Measurements from ENCODE around the gene LCLAT1.
"Not testable (repeated sequence)": the region's sequence is repeated elsewhere in the genome, so short reads cannot be mapped to it uniquely, and the experiment has no call there.

The LCLAT1 gene

DNA sequence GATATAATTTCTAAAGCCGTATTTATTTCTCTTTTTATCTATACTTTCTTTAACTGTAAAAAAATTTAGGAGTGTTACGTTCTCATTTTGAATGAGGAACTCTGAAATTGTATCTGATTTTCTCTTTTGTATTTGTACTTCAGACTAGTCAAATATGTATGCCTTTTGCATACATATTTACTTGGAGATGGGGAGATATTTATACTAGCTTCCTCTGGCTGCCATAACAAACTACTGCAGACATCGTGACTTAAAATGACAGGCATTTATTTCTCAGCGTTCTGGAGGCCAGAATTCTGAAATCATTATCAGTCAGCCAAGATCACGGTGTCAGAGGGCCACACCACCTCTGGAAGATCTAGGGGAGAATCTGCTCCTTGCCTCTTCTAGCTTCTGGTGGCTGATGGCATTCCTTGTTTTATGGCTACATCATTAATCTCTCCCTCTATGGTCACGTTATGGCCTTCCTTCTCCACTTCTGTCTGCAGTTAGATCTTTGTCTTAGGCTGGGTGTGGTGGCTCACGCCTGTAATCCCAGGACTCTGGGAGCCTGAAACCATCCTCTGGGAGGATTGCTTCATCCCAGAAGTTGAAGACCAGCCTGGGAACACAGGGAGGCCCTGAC lies 8.2 kb downstream of the LCLAT1 start:
- no peak for DNase-seq

- DNase-seq: no peak
Observed at GRCh38 chr2:30456106-30456505, 9.1 kb downstream of the LCLAT1 start.

GRCh38 chr2:30456579-30456978 lies 9.5 kb downstream of the LCLAT1 start:
- DNase-seq: no peak

GRCh38 chr2:30457296-30457695 lies 10.2 kb downstream of the LCLAT1 start:
- no peak for DNase-seq

DNA sequence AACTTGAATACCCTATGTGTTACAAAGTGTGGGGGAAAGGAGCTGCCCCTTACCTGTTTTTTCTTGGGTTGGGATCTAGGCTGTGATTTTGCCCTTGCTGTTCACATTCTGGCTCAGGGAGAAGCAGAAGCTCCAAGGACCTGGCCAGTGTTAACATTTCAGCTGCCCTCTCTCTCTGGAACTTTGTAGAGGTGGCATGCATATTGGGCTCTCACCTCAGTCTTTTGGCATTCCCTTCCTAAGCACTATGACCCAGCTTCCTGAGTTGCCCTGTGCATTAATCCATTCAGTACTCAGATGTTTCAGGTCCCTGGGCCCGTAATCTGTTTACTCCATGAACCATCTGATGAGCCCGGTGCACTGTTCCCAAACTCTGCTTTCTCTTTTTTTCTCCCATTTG lies 12.1 kb downstream of the LCLAT1 start:
- no peak for DNase-seq

DNA sequence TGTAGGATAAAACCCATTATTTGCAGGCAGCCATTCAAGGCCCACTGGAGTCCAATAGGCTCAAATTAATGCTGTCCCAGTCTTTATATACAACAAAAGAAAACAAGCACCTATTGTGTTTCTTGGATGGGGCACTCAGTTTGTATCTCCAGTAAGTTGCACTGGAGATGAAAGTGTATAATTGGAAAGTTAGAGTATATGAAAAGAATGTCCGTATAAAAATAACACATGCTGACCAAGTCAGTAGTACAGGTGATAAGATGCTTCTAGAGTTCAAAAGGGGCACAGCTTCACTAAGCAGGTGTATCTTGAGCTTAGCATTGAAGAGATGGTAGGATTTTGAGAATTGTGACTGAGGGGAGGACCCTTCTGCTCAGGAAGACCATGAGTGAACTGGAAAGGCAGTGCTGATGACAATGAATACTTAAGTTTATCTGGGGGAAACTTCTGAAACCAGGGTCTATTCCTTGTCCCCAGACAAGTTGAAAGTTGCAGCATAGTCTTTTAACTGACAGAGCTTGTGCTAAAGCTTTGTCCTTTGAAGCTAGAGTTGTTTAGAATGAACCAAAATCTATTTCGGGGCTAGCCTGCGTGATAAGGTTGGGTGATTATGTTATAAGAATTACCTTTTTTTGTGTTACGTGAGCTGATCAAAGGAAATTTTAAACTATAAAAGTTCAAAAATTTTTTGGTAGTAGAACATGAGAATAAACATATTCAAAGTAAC lies 15.2 kb downstream of the LCLAT1 start:
- no peak for DNase-seq

DNA sequence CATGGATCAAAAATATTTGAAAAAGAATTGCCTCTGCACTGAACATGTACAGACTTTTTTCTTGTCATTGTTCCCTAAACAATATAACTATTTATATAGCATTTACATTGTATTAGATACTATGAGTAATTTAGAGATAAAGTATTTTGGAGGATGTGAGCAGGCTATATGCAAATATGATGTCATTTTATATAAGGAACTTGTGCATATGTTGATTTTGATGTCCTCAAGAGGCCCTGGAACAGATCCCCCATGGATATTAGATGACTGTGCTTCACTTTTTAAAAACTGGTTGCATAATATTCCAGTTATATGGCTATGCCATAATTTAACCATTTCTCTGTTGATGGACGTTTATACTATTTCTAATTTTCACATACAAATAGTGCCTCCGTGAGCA lies 16.5 kb downstream of the LCLAT1 start:
- no peak for DNase-seq

DNA sequence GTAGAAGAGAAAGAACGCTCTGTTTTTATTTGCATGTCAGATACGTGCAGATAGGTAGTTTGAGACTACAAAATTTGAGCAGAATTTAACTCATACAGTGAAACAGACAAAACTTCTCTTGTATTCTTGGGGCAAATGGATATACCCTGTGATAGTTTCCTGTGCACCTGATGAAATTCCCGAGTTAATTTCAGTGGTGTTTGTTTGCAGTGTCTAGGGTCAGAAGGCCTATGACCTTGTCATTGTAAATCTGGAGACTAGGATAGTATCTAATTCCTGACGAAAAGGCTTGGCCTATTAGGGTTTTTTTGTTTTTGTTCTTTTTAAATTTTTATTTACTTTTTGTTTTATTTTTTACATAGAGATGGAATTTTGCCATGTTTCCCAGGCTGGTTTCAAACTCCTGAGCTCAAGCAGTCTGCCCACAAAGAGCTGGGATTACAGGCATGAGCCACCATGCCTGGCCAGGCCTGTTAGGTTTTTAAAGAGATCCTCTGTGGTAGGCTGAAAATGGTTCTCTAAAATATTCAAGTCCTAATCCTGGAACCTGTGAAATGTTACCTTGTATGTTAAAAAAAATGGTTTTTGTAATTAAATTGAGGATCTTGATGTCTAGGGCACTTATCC lies 17.6 kb downstream of the LCLAT1 start:
- no peak for DNase-seq

GRCh38 chr2:30465171-30465545 lies 18.1 kb downstream of the LCLAT1 start:
- DNase-seq: no peak

GRCh38 chr2:30466216-30466615 lies 19.2 kb downstream of the LCLAT1 start:
- DNase-seq: no peak

DNA sequence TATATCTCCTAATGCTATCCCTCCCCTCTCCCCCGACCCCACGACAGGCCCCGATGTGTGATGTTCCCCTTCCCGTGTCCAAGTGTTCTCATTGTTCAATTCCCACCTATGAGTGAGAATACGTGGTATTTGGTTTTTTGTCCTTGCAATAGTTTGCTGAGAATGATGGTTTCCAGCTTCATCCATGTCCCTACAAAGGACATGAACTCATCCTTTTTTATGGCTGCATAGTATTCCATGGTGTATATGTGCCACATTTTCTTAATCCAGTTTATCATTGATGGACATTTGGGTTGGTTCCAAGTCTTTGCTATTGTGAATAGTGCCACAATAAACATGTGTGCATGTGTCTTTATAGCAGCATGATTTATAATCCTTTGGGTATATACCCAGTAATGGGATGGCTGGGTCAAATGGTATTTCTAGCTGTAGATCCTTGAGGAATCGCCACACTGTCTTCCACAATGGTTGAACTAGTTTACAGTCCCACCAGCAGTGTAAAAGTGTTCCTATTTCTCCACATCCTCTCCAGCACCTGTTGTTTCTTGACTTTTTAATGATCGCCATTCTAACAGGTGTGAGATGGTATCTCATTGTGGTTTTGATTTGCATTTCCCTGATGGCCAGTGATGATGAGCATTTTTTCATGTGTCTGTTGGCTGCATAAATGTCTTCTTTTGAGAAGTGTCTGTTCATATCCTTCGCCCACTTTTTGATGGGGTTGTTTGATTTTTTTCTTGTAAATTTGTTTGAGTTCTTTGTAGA lies 20.2 kb downstream of the LCLAT1 start:
- not testable (repeated sequence) for DNase-seq

DNA sequence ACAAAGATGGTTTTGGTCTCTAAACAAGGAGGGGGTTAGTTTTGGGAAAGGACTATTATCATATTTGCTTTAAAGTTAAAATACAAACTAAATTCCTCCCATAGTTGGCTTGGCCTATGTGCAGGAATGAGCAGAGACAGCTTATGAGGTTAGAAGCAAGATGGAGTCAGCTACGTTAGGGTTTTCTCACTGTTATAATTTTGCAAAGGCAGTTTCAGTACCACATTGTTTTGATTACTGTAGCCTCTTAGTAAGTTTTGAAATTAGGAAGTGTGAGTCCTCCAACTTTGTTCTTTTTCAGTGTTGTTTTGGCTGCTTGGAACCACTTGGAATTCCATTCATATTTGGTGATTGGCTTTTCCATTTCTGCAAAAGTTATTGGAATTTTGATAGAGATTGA lies 23.4 kb downstream of the LCLAT1 start:
- DNase-seq: no peak

- DNase-seq: no peak
Observed at GRCh38 chr2:30472326-30472725, 25.3 kb downstream of the LCLAT1 start.

- DNase-seq: no peak
Observed at GRCh38 chr2:30475542-30475941, 28.5 kb downstream of the LCLAT1 start.

DNA sequence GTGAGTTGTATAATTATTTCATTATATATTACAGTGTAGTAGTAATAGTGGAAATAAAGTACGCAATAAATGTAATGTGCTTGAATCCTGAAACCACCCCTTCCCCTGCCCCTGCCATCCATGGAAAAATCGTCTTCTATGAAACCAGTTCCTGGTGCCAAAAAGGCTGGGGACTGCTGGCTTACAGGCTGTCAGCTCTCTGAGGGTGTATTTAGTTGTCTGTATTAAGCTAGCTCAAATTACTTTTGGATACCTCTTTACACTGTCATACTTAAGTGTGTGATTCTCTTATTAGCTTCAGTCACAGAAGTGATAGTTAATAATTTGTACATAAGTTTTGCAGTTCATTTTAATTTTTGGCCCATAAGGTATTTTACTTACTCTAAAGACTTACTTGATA lies 29.6 kb downstream of the LCLAT1 start:
- DNase-seq: no peak

DNA sequence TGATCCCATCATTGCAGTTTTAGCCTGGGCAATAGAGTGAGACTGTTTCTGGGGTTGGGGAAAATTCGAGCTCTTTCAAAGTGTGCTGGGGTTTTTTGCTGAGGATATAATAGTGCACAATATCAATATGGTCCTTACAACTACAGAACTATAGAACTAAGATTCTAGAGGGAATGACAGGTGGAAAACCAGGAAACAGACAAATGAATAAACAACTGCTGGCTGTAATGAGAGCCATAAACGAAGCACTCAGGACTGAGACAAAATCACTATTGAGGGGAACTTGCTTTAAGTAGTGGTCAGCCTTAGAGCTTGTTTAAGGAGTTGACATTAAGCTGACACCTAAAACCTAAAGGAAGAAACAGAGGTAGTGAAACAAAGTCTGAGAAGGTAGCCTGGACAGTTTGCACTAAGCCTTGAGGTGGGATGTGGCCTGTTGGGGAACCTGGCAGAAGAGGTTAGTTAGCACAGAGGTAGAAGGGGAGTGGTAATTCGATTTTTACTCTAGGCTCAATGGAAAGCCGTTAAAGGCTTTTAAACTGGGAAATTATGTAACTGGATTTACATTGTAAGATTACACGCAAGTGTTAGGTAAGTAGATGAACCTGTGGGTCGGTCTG lies 33.8 kb downstream of the LCLAT1 start:
- no peak for DNase-seq

DNA sequence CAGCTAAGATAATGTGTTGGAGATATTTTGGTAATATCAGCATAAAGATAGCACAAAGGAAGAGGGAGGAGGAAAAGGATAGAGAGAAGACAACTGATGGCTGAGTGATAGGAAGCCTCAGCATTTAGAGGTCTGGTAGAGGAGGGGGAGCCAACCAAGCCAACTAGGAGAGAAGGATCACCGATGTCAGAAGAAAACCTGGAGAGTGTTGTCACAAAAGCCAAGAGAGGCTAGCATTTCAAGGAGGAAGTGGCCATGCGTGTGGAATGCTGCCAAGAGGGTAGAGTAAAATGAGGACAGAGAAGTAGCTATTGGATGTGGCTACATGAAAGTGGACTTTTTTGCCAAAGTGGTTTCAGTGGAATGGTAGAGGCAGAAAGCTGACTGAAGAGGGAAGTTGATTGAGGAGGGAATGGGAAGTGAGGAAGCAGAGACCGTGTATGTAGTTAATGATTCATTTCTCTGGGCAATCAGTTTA lies 34.3 kb downstream of the LCLAT1 start:
- DNase-seq: no peak

DNA sequence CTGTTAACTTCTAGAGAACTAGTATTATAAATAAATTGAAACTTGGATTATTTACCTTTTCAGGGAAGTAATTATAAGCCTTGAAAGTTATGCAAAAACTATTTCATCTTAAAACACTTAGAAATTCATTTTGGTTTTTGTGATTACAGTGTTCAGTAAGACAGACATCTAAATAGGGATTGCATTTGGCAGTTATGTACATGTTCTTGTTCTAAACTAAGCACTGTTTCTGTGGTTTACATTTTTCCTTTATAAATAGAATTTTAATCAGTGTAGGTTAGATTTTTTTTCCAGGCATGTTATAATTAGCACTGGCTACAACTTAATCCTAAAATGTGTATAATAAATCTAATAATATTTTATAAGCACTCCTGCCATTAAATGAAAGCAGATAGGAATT lies 35.0 kb downstream of the LCLAT1 start:
- DNase-seq: no peak

DNA sequence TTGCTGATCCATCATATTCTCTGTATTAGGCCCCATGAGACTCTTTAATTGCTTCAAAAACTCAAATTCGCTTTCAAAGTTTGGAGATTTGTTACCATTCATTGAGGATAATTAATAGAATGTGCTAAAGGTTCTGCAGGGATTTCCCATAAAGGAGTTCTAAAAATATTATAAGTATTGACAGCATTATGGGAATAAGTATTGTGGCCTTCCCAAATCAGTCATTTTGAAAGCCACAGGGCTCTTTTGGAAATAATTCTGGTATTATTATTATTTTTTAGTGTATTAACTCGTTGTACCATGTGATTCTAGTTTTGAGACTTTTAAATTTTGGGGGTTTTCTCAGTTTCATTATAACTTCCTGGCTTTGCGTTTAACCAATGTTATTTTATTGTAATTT lies 37.1 kb downstream of the LCLAT1 start:
- DNase-seq: no peak

DNA sequence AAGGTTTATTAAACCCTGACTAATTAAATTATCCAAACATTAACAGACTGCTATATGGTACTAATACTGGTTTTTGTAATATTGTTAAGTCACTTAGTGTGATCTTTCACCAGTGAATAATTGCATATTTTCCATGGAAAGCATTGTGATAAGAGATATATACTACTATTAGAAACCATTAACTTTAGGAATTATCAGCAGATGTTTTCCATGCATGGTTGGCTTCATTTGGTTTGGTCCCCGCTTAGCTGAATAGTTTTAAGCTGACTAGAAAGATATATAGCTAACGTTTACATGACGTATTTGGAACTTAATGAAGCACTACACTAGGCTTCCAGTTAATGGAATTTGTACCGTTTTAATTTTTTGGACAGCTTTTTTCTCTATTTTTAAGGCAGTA lies 37.9 kb downstream of the LCLAT1 start:
- DNase-seq: no peak

DNA sequence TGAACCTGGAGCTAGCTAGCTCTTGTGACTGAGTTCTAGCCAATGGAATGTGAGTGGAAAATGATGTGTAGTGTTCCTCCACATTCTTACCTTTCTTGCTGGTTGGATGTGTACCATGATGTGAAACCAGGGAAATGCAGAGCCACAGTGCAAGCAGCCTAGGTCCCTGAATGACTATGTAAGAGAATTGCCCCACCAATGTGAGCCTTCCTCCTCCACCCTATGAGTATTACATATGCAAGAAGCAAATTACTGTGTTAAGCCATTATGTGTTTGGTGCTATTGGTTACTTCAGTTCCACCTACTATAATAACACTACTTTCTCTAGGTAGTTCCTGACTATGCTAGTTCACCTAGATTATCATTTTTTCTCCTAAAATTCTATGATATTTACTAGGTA lies 39.6 kb downstream of the LCLAT1 start:
- DNase-seq: no peak

- no peak for DNase-seq
Observed at GRCh38 chr2:30487603-30488002, 40.6 kb downstream of the LCLAT1 start.
